ENCODE results near the gene CNKSR2. TPM values are rescaled to one million over a fixed set of nuclear protein-coding genes. Genes with fewer than 3 reads are reported as not detected.

The CNKSR2 gene
- total RNA-seq, 1 experiment from 2014 or later: not detected

GRCh38 chrX:21457718-21458117 lies 83.5 kb downstream of the CNKSR2 start:
- BruUV-seq (replicated peaks): no TSS peak
- Histone ChIP-seq H3K27ac (ENCODE audit: low read depth, low read length) (no peak overlapping the region), H3K4me3 (replicated peaks in 1 of 2; ENCODE audit: low read depth in 1 of 2, low read length in 2 of 2) (no peak overlapping the region), H3K9me2 (ENCODE audit: insufficient read depth) (no peaks in the 10 kb centered on the region), H2AFZ (ENCODE audit: low read depth, low read length, poor library complexity, severe bottlenecking) (no peak overlapping the region), H3K9ac (ENCODE audit: low read length) (no peak overlapping the region), H3K9me3 (ENCODE audit: control insufficient read depth in 1 of 2, insufficient read depth in 1 of 2, low read depth in 1 of 2, low read length in 2 of 2) (no peaks in the 10 kb centered on the region), H3K27me3 (ENCODE audit: insufficient read depth, low read length) (no peaks in the 10 kb centered on the region), H4K20me1 (ENCODE audit: insufficient read depth) (no peaks in the 10 kb centered on the region), H3K4me1 (ENCODE audit: control insufficient read depth in 1 of 2, insufficient read depth in 2 of 2, low read length in 2 of 2) (no peaks in the 10 kb centered on the region), H3K4me2 (ENCODE audit: low read length) (no peak overlapping the region), H3K36me3 (ENCODE audit: control insufficient read depth in 1 of 2, insufficient read depth in 2 of 2, low read length in 2 of 2) (no peaks in the 10 kb centered on the region), H3K79me2 (ENCODE audit: insufficient read depth, low read length) (no peaks in the 10 kb centered on the region)
- CTCF ChIA-PET: no interaction called here
- no peak for TF ChIP-seq CEBPB (IDR thresholded peaks at IDR 0.05; ENCODE audit: low read depth)
- no peak for TF ChIP-seq TCF7L2 (IDR thresholded peaks at IDR 0.05; ENCODE audit: borderline replicate concordance, extremely low read depth, insufficient read depth, insufficient read length)
- TF ChIP-seq FOSL1 (IDR thresholded peaks at IDR 0.05; ENCODE audit: low read depth): no peak
- TF ChIP-seq POLR2A (IDR thresholded peaks at IDR 0.05; ENCODE audit: borderline replicate concordance, extremely low read depth, insufficient read depth, insufficient read length): no peak
- no peak for TF ChIP-seq EGR1 (IDR thresholded peaks at IDR 0.05; ENCODE audit: low read depth)
- TF ChIP-seq YY1 (IDR thresholded peaks at IDR 0.05; ENCODE audit: extremely low read depth, insufficient replicate concordance, low read depth, low read length): no peak
- TF ChIP-seq ZBTB33 (IDR thresholded peaks at IDR 0.05; ENCODE audit: extremely low read depth, insufficient replicate concordance, low read length): no peak
- TF ChIP-seq ATF3 (IDR thresholded peaks at IDR 0.05): no peak
- no peak for TF ChIP-seq ZFX (IDR thresholded peaks at IDR 0.05)
- no peak for TF ChIP-seq SIN3A (IDR thresholded peaks at IDR 0.05; ENCODE audit: low read depth)
- TF ChIP-seq EZH2phosphoT487 (IDR thresholded peaks at IDR 0.05; ENCODE audit: borderline replicate concordance): no peak
- TF ChIP-seq CTCF (IDR thresholded peaks at IDR 0.05 in 2 of 3, conservative IDR thresholded peaks at IDR 0.05 in 1 of 3; ENCODE audit: borderline replicate concordance in 1 of 3, insufficient read depth in 1 of 3, low read depth in 2 of 3, low read length in 2 of 3): no peak
- TF ChIP-seq MAX (IDR thresholded peaks at IDR 0.05): no peak
- no peak for TF ChIP-seq REST (IDR thresholded peaks at IDR 0.05; ENCODE audit: low read depth)
- TF ChIP-seq EZH2 (IDR thresholded peaks at IDR 0.05): no peak
- TF ChIP-seq JUND (IDR thresholded peaks at IDR 0.05): no peak
- no peak for TF ChIP-seq RAD21 (IDR thresholded peaks at IDR 0.05; ENCODE audit: low read depth)
- no peak for DNase-seq (ENCODE audit: low read depth, low spot score)
- intact Hi-C loops (cut with micrococcal nuclease): no loop called here
- POLR2A ChIA-PET: no interaction called here
- ATAC-seq: no peak
- RAD21 ChIA-PET (ENCODE audit: low non-redundant PET in 1 of 2, low total read pairs in 2 of 2, uncharacterized antibody in 2 of 2, unreplicated experiment in 2 of 2): no interaction called here

Data from HCT116 (cell line).